Fibroblast of lung (primary cell): Measurements from ENCODE around the gene WNT7A. TPM values are rescaled to one million over a fixed set of nuclear protein-coding genes. Genes with fewer than 3 reads are reported as not detected.

Source experiments
- DNase-seq, 2 donors: peaks; one replicate each; pipeline versions ENCODE4 v3.0.0 to v3.0.0-alpha.2; 2010; ENCODE audit warnings: low read depth in 2 of 2
- H2AFZ ChIP-seq: 2 replicates; pipeline ENCODE4 v1.5.1; 2012; ENCODE audit warnings: low read length, control low read depth, inconsistent platforms
- H3K27ac ChIP-seq: 2 replicates; pipeline ENCODE4 v1.5.1; 2011; ENCODE audit warnings: low read length, control low read depth; ENCODE audit not compliant: insufficient read depth
- H3K27me3 ChIP-seq: 2 replicates; pipeline ENCODE4 v1.5.1; 2011; ENCODE audit warnings: mild to moderate bottlenecking, low read length; ENCODE audit not compliant: control insufficient read depth, insufficient read depth
- H3K36me3 ChIP-seq: 2 replicates; pipeline ENCODE4 v1.5.1; 2011; ENCODE audit warnings: low read length; ENCODE audit not compliant: control insufficient read depth, insufficient read depth
- H3K4me1 ChIP-seq: 2 replicates; pipeline ENCODE4 v1.5.1; 2011; ENCODE audit warnings: low read length; ENCODE audit not compliant: control insufficient read depth, insufficient read depth; ENCODE audit errors: extremely low read depth
- H3K4me2 ChIP-seq: 2 replicates; pipeline ENCODE4 v1.5.1; 2011; ENCODE audit warnings: low read length, control low read depth; ENCODE audit not compliant: insufficient read depth; ENCODE audit errors: extremely low read depth
- H3K4me3 ChIP-seq, 4 experiments: fragments of 200-600 bp in 1 of 4; sonication (generic) in 1 of 4; replicated peaks in 1 of 4; 2 replicates each; pipeline ENCODE4 v1.5.1; 2011 to 2016; ENCODE audit warnings: low read length in 4 of 4, low read depth in 3 of 4, mild to moderate bottlenecking in 3 of 4, control low read depth in 2 of 4, inconsistent platforms in 1 of 4, mixed read lengths in 1 of 4; ENCODE audit not compliant: insufficient read depth in 1 of 4; ENCODE audit errors: control extremely low read depth in 1 of 4
- H3K79me2 ChIP-seq: 2 replicates; pipeline ENCODE4 v1.5.1; 2012; ENCODE audit warnings: mild to moderate bottlenecking, low read length, inconsistent platforms; ENCODE audit not compliant: control insufficient read depth, insufficient read depth
- H3K9ac ChIP-seq: 2 replicates; pipeline ENCODE4 v1.5.1; 2011; ENCODE audit warnings: mild to moderate bottlenecking, low read length, control low read depth; ENCODE audit not compliant: insufficient read depth
- H3K9me3 ChIP-seq: 2 replicates; pipeline ENCODE4 v1.5.1; 2012; ENCODE audit warnings: low read depth, low read length; ENCODE audit not compliant: control insufficient read depth, insufficient read depth
- H4K20me1 ChIP-seq: 2 replicates; pipeline ENCODE4 v1.5.1; 2011; ENCODE audit warnings: low read length; ENCODE audit not compliant: control insufficient read depth, insufficient read depth; ENCODE audit errors: extremely low read depth
- EZH2 ChIP-seq: IDR thresholded peaks from 2 replicates; pipeline ENCODE4 v1.5.1; 2012; ENCODE audit warnings: low read length, control low read depth, mild to moderate bottlenecking; ENCODE audit errors: missing control alignments
- polyA plus RNA-seq, 2 donors: library from polyadenylated mRNA; depleted of rRNA in 1 of 2; stranded (reverse) in 1 of 2; unstranded in 1 of 2; fragments of >200 nt; gene quantifications; 2 replicates each; pipeline ENCODE4 v1.2.1, GENCODE V29; 2011 to 2012; ENCODE audit warnings: missing spikeins in 1 of 2
- total RNA-seq: library from RNA; depleted of rRNA; stranded (reverse); fragments of >200 nt; gene quantifications from 2 replicates; pipeline ENCODE4 v1.2.1, GENCODE V29; 2014
- TF ChIP-seq, protein P1 (sequence below), 2 donors: IDR thresholded peaks in 1 of 2; conservative IDR thresholded peaks in 1 of 2; 1 replicate in 1 of 2; 2 replicates in 1 of 2; pipeline ENCODE4 v1.5.1; 2011 to 2012; ENCODE audit warnings: low read length in 2 of 2, control low read depth in 1 of 2, inconsistent platforms in 1 of 2, low read depth in 1 of 2, mild to moderate bottlenecking in 1 of 2

WNT7A gene
- total and polyA plus RNA-seq, 2 donors (not counting 1 experiment from before 2014, with no cell fraction given), result not detected

DNA sequence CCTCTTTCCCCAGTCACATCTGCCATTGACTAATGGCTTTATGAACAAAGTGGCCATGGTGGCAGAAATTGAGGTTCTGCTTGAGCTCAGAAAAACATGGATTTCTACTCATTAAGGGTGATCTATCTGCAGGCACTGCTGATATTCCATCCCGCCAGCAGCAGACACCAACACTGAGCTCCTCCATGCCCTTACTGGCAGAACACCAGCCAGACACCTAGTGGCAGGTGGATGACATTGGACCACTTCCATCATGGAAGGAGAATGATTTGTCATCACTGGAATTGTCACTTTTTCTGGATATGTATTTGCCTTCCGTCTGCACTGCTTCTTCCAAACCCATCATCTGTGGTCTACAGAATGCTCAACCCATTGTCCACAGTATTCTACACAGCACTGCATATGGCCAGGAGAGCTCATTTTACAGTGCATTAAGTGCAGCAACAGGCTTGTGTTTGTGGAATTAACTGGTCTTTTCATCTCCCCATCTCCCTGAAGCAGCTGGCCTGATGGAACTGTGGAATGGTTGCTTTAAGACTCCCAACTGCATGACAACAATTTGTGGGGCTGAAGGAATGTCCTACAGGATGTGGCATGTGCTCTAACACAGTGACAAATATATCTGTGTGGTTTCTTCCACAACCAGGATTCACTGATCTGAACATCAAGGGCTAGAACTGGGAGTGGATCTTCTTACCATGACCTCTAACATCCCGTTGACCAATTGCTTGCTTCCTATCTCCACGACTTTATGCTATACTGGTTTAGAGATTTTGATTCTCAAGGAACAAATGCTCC, 103.4 kb downstream of the WNT7A start:
- Histone ChIP-seq H2AFZ (no peak overlapping the region), H3K36me3 (no peaks in the 10 kb centered on the region), H3K9ac (no peak overlapping the region), H3K27ac (no peak overlapping the region), H4K20me1 (no peaks in the 10 kb centered on the region), H3K79me2 (no peaks in the 10 kb centered on the region), H3K4me3 (no peak overlapping the region), H3K9me3 (no peaks in the 10 kb centered on the region), H3K4me1 (no peaks in the 10 kb centered on the region), H3K27me3 (no peaks in the 10 kb centered on the region), H3K4me2 (no peak overlapping the region)
- TF ChIP-seq, protein P1, sequence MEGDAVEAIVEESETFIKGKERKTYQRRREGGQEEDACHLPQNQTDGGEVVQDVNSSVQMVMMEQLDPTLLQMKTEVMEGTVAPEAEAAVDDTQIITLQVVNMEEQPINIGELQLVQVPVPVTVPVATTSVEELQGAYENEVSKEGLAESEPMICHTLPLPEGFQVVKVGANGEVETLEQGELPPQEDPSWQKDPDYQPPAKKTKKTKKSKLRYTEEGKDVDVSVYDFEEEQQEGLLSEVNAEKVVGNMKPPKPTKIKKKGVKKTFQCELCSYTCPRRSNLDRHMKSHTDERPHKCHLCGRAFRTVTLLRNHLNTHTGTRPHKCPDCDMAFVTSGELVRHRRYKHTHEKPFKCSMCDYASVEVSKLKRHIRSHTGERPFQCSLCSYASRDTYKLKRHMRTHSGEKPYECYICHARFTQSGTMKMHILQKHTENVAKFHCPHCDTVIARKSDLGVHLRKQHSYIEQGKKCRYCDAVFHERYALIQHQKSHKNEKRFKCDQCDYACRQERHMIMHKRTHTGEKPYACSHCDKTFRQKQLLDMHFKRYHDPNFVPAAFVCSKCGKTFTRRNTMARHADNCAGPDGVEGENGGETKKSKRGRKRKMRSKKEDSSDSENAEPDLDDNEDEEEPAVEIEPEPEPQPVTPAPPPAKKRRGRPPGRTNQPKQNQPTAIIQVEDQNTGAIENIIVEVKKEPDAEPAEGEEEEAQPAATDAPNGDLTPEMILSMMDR (conservative IDR thresholded peaks at IDR 0.05 in 1 of 2, IDR thresholded peaks at IDR 0.05 in 1 of 2; ENCODE audit: low read depth in 1 of 2, low read length in 2 of 2), result no peak
- no peak for TF ChIP-seq EZH2
- DNase-seq, result no peak

DNA sequence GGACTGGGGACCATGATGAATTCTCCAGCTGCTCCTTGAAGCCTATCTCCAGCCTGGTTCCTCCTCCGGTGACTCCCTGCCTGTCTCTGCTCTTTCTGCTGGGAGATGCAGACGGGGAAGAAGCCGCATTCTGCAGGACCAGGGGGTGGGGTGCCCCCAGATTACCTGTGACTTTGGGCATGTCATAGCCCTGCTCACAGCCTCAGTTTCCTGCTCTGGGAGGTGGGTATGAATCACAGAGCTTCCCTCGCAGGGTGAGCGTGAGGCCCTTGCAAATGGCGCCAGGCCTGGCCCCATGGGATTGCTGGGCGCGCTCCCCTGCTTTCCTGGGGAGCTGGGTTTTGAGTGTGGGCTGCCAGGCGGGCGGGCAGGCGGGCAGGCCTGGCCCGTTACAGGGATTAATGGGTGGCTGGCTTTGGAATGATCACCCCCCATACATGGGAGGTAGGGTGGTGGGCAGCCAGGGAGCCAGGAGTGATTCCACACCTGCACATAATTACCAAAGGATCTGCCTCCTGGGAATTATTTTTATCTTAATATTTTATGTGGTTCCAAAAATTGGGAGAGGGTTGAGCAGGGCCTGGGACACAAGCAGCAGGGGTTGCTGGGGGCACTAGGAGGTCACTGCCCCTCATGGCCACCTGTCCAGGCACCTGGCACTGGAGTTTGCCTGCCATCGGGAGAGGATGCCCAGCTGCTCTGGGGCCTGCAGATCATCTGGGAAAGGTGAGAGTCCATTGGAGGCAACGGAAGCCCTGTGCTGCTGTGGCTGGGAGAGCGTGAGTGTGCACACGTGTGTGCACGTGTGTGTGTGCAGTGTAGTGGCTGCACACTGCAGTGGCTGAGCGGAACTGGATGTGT, 106.8 kb downstream of the WNT7A start:
- Histone ChIP-seq H4K20me1 (no peaks in the 10 kb centered on the region), H3K4me2 (no peak overlapping the region), H3K36me3 (no peaks in the 10 kb centered on the region), H2AFZ (no peak overlapping the region), H3K27me3 (no peaks in the 10 kb centered on the region), H3K9me3 (no peaks in the 10 kb centered on the region), H3K27ac (no peak overlapping the region), H3K4me1 (no peaks in the 10 kb centered on the region), H3K79me2 (no peaks in the 10 kb centered on the region), H3K4me3 (no peak overlapping the region), H3K9ac (no peak overlapping the region)
- DNase-seq, result no peak
- TF ChIP-seq, protein P1 (conservative IDR thresholded peaks at IDR 0.05 in 1 of 2, IDR thresholded peaks at IDR 0.05 in 1 of 2; ENCODE audit: low read depth in 1 of 2, low read length in 2 of 2), result no peak
- TF ChIP-seq EZH2, result no peak

DNA sequence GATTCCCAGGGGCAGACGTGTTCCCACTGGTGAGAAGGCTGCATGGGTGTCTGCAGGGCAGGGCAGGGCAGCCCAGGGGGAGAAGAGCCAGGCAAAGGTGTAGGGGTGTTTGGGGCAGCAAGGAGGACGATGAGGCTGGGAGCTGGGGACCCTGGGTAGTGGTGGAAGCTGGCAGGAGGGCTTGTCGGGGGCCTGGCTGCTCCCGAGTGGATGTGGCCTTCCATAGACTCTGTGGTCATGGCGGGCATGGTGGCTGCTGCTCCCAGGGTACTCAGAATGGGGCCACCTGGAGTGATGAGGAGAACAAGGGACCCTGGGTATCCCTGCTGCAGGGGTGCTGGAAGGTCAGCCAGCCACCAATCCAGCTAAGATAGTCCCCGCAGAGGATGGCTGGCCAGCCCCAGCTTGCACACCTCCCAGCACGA, 107.5 kb downstream of the WNT7A start:
- Histone ChIP-seq H3K9ac (no peak overlapping the region), H3K9me3 (no peaks in the 10 kb centered on the region), H3K79me2 (no peaks in the 10 kb centered on the region), H3K36me3 (no peaks in the 10 kb centered on the region), H3K27me3 (no peaks in the 10 kb centered on the region), H4K20me1 (no peaks in the 10 kb centered on the region), H2AFZ (no peak overlapping the region), H3K4me2 (no peak overlapping the region), H3K27ac (no peak overlapping the region), H3K4me1 (no peaks in the 10 kb centered on the region), H3K4me3 (no peak overlapping the region)
- TF ChIP-seq, protein P1 (conservative IDR thresholded peaks at IDR 0.05 in 1 of 2, IDR thresholded peaks at IDR 0.05 in 1 of 2; ENCODE audit: low read depth in 1 of 2, low read length in 2 of 2), result no peak
- no peak for TF ChIP-seq EZH2
- no peak for DNase-seq
